GM12878 (cell line): Measurements from ENCODE around the gene SLC9A8. TPM values are rescaled to one million over a fixed set of nuclear protein-coding genes. Genes with fewer than 3 reads are reported as not detected.

Source experiments
- ATAC-seq: fragments of 200-7000 bp; cut with Tn5 transposase; 3 replicates; pipeline ENCODE4 v1.9.1; 2020; ENCODE audit warnings: mild to moderate bottlenecking, moderate library complexity
- BruUV-seq: library from RNA; stranded (reverse); fragments of 400-500 nt; replicated peaks from 2 replicates; lab custom pipeline; 2021; lab: Mats Ljungman, UMichigan
- CTCF ChIA-PET: fragments of 300-600 bp; sonication (Branson Sonifier 250); formaldehyde crosslinking; extraction: SDS; loops from one replicate; lab custom pipeline; 2021; ENCODE audit warnings: inconsistent platforms; lab: Yijun Ruan, JAX
- POLR2A ChIA-PET: fragments of 350-600 bp; formaldehyde crosslinking; extraction: SDS; loops from one replicate; lab custom pipeline; 2021; ENCODE audit warnings: inconsistent platforms; lab: Charles Lee
- RAD21 ChIA-PET: fragments of 300-600 bp; sonication (Branson Sonifier 250); formaldehyde crosslinking; loops from one replicate; lab custom pipeline; 2023; ENCODE audit warnings: antibody characterized with exemption; ENCODE audit not compliant: unreplicated experiment; lab: Charles Lee
- SMC1A ChIA-PET: fragments of 300-600 bp; sonication (Branson Sonifier 250); formaldehyde crosslinking; loops from one replicate; lab custom pipeline; 2023; ENCODE audit not compliant: unreplicated experiment, uncharacterized antibody; lab: Charles Lee
- DNase-seq: peaks from one replicate; pipeline ENCODE4 v3.0.0-alpha.2; 2011; ENCODE audit warnings: low read depth, low spot score
- FAIRE-seq: peaks from 3 replicates; lab custom pipeline; 2011; peaks lifted over from hg19 to GRCh38; lab: Jason Lieb, UNC
- H2AFZ ChIP-seq: 2 replicates; pipeline ENCODE4 v1.6.0; 2011; ENCODE audit warnings: low read depth, low read length, control low read depth; ENCODE audit not compliant: control insufficient read depth
- H3K27ac ChIP-seq: 2 replicates; pipeline ENCODE4 v1.5.1; 2011; ENCODE audit warnings: control low read depth; ENCODE audit not compliant: control insufficient read depth, insufficient read depth
- H3K27me3 ChIP-seq, 2 experiments: replicated peaks in 1 of 2; 2 replicates each; pipeline versions ENCODE4 v1.6.0 to v1.6.1; 2011; ENCODE audit warnings: low read length in 1 of 2; ENCODE audit not compliant: control insufficient read depth in 2 of 2, insufficient read depth in 2 of 2
- H3K36me3 ChIP-seq, 2 experiments: 2 replicates each; pipeline ENCODE4 v1.5.1; 2011; ENCODE audit warnings: low read length in 1 of 2; ENCODE audit not compliant: control insufficient read depth in 2 of 2, insufficient read depth in 2 of 2
- H3K4me1 ChIP-seq: 2 replicates; pipeline ENCODE4 v1.6.1; 2011; ENCODE audit warnings: mild to moderate bottlenecking, low read length, moderate library complexity, mixed read lengths; ENCODE audit not compliant: control insufficient read depth, insufficient read depth
- H3K4me2 ChIP-seq: 2 replicates; pipeline ENCODE4 v1.6.0; 2011; ENCODE audit warnings: control low read depth; ENCODE audit not compliant: control insufficient read depth, insufficient read depth
- H3K4me3 ChIP-seq: fragments of 200-600 bp; sonication (generic); 2 replicates; pipeline ENCODE4 v1.5.1; 2016
- H3K79me2 ChIP-seq: 2 replicates; pipeline ENCODE4 v1.6.0; 2011; ENCODE audit warnings: low read length; ENCODE audit not compliant: control insufficient read depth, insufficient read depth
- H3K9ac ChIP-seq: 2 replicates; pipeline ENCODE4 v1.8.0; 2011; ENCODE audit warnings: low read length, control low read depth, mixed read lengths; ENCODE audit not compliant: control insufficient read depth, insufficient read depth
- H3K9me3 ChIP-seq: replicated peaks from 3 replicates; pipeline ENCODE4 v1.5.1; 2011; ENCODE audit warnings: mild to moderate bottlenecking, low read length; ENCODE audit not compliant: control insufficient read depth, insufficient read depth
- H4K20me1 ChIP-seq: 2 replicates; pipeline ENCODE4 v1.6.0; 2011; ENCODE audit not compliant: control insufficient read depth, insufficient read depth
- CREB1 ChIP-seq: IDR thresholded peaks from 2 replicates; pipeline ENCODE4 v1.6.1; 2012; ENCODE audit warnings: low read depth, mild to moderate bottlenecking, inconsistent platforms
- EP300 ChIP-seq, 2 experiments: fragments of 150-350 bp in 1 of 2; IDR thresholded peaks; 2 replicates each; pipeline ENCODE4 v1.6.1; 2011 to 2012; ENCODE audit warnings: low read depth in 2 of 2, low read length in 2 of 2, borderline replicate concordance in 1 of 2, improper control_type of control experiment in 1 of 2, inconsistent platforms in 1 of 2; ENCODE audit not compliant: control insufficient read depth in 1 of 2
- IRF4 ChIP-seq: IDR thresholded peaks from 2 replicates; pipeline ENCODE4 v1.6.1; 2011; ENCODE audit warnings: low read depth, low read length
- RAD21 ChIP-seq: IDR thresholded peaks from 2 replicates; pipeline ENCODE4 v1.6.1; 2011; ENCODE audit warnings: mild to moderate bottlenecking, low read depth, low read length, moderate library complexity; ENCODE audit not compliant: insufficient read depth
- RBBP5 ChIP-seq: fragments of 200-600 bp; sonication (generic); conservative IDR thresholded peaks from 2 replicates; pipeline ENCODE4 v1.6.1; 2016
- RCOR1 ChIP-seq: conservative IDR thresholded peaks from 2 replicates; pipeline ENCODE4 v1.6.1; 2012; ENCODE audit warnings: low read depth, low read length, improper control_type of control experiment
- RUNX3 ChIP-seq: IDR thresholded peaks from 2 replicates; pipeline ENCODE4 v1.6.1; 2012; ENCODE audit warnings: low read length, inconsistent platforms
- SMC3 ChIP-seq: IDR thresholded peaks from 2 replicates; pipeline ENCODE4 v1.6.1; 2011; ENCODE audit warnings: low read length, improper control_type of control experiment, borderline replicate concordance
- TCF12 ChIP-seq: IDR thresholded peaks from 2 replicates; pipeline ENCODE4 v1.6.1; 2011; ENCODE audit warnings: low read depth, mild to moderate bottlenecking, low read length
- WGBS: methylation state at CpG from one replicate; pipeline ENCODE4 v1.1.6; 2016; ENCODE audit warnings: low lambda C conversion rate; ENCODE audit not compliant: insufficient replicate concordance, insufficient coverage; ENCODE audit errors: missing lambda C conversion rate; 5-methylcytosine and 5-hydroxymethylcytosine counted together
- in situ Hi-C: fragments of 300-500 bp; cut with MboI; formaldehyde crosslinking; loops from 9 replicates; pipeline ENCODE4 v1.14.3; 2018; ENCODE audit warnings: mixed read lengths
- intact Hi-C: fragments of 100-400 bp; cut with micrococcal nuclease; formaldehyde crosslinking; loops from one replicate; pipeline ENCODE4 v1.14.2; 2022; ENCODE audit not compliant: unreplicated experiment
- polyA plus RNA-seq, 11 experiments: library from polyadenylated mRNA; depleted of rRNA in 4 of 11; unstranded in 6 of 11; stranded (reverse) in 5 of 11; fragments of >200 nt; fragmentation: Nextera tagmentation in 4 of 11; fragmentation: Illumina TruSeq in 1 of 11; extraction: Ambion mirVana in 4 of 11; extraction: Trizol in 1 of 11; gene quantifications; 1 replicate in 1 of 11; 2 replicates in 10 of 11; pipeline versions ENCODE4 v1.2.1 to v1.2.3, GENCODE V29; 2011 to 2016; ENCODE audit warnings: inconsistent platforms in 2 of 11, missing spikeins in 2 of 11, low read depth in 1 of 11
- total RNA-seq, 4 experiments: library from RNA; depleted of rRNA in 3 of 4; stranded (reverse); fragments of >200 nt in 3 of 4; fragmentation: Illumina TruSeq in 1 of 4; extraction: Trizol in 1 of 4; gene quantifications; 2 replicates each; pipeline versions ENCODE4 v1.2.1 to v1.2.3, GENCODE V29; 2013 to 2021
- TF ChIP-seq, protein P1 (sequence below): fragments of 450-650 bp; conservative IDR thresholded peaks from 2 replicates; pipeline ENCODE4 v1.6.1; 2017; ENCODE audit warnings: mild to moderate bottlenecking, moderate library complexity
- TF ChIP-seq, protein P2 (sequence below): fragments of 450-650 bp; IDR thresholded peaks from 2 replicates; pipeline ENCODE4 v1.6.1; 2017; ENCODE audit warnings: mild to moderate bottlenecking, low read depth, inconsistent platforms; ENCODE audit not compliant: poor library complexity, severe bottlenecking
- TF ChIP-seq, protein P3 (sequence below), 3 experiments: IDR thresholded peaks in 2 of 3; conservative IDR thresholded peaks in 1 of 3; 2 replicates each; pipeline ENCODE4 v1.5.1; 2011; ENCODE audit warnings: low read depth in 3 of 3, low read length in 3 of 3, mild to moderate bottlenecking in 3 of 3, control low read depth in 2 of 3, moderate library complexity in 2 of 3, inconsistent platforms in 1 of 3, mixed read lengths in 1 of 3; ENCODE audit not compliant: control insufficient read depth in 2 of 3, insufficient read depth in 1 of 3; ENCODE audit errors: extremely low read depth in 1 of 3
- TF ChIP-seq, protein P4 (sequence below): IDR thresholded peaks from 2 replicates; pipeline ENCODE4 v1.6.1; 2012; ENCODE audit warnings: low read depth, low read length, improper control_type of control experiment

SLC9A8 gene
- total and polyA plus RNA-seq, 10 of the 15 experiments (the other 5 are each of a cell fraction or from before 2014, with no cell fraction given) = 0.40 to 15.5 (median 6.5) TPM

DNA sequence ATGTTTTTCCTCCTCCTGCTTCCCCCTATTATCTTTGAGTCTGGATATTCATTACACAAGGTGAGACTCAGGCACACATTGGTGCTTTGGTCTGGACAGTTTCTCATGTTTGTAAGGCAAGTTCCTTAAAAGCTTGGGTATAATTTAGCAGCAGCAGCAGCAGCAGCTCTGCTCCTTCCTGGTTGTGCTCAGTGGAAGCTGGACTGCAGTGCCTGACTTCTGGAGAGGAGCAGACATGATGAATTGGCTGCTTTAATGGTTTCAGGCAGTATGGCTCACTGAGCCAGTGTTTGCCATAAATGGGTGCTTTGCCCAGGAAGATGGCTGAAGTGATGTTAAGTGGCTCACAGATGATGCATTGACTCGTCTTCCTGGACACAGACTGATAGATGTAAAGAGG lies 32.4 kb downstream of the SLC9A8 start (continued):
- TF ChIP-seq, protein P1, sequence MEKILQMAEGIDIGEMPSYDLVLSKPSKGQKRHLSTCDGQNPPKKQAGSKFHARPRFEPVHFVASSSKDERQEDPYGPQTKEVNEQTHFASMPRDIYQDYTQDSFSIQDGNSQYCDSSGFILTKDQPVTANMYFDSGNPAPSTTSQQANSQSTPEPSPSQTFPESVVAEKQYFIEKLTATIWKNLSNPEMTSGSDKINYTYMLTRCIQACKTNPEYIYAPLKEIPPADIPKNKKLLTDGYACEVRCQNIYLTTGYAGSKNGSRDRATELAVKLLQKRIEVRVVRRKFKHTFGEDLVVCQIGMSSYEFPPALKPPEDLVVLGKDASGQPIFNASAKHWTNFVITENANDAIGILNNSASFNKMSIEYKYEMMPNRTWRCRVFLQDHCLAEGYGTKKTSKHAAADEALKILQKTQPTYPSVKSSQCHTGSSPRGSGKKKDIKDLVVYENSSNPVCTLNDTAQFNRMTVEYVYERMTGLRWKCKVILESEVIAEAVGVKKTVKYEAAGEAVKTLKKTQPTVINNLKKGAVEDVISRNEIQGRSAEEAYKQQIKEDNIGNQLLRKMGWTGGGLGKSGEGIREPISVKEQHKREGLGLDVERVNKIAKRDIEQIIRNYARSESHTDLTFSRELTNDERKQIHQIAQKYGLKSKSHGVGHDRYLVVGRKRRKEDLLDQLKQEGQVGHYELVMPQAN = no peak
- TF ChIP-seq EP300 (IDR thresholded peaks at IDR 0.05; ENCODE audit: borderline replicate concordance in 1 of 2, control insufficient read depth in 1 of 2, low read depth in 2 of 2, low read length in 2 of 2) = no peak
- no peak for TF ChIP-seq RCOR1
- TF ChIP-seq, all 136 proteins: peak for 0

DNA sequence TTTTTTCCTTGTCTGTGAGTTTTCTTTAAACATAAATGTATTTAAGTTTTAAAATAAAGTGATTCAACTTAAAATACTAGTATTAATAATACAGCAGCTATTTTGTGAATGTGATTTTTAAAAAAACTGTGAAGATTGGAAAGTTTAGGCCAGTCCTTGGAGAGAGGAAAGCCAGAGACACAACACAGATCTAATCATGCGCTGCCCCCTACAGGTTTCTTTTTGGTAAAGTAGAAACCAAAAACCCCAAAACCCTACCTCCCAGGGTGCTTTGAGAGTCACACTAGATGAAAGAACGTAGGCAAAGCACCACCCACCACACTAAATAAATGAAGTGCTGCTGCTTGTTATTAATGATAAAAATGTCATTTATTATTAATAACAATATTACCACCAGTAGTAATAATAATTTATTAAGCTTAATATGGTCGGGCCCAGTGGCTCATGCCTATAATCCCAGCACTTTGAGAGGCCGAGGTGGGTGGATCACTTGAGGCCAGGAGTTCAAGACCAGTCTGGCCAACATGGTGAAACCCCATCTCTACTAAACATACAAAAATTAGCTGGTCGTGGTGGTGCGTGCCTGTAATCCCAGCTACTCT lies 33.7 kb downstream of the SLC9A8 start:
- 54% methylated on average over 6 of the region's 6 CpGs for WGBS
- DNase-seq (no peak), FAIRE-seq (no peak), ATAC-seq (peak; percentile 96)
- H3K27ac ChIP-seq = no peak overlapping the region
- H3K4me3 ChIP-seq = no peak overlapping the region
- no peak overlapping the region for H3K9ac ChIP-seq
- H3K36me3 ChIP-seq = peaks cover 6 to 17% of the 10 kb centered on the region in 2 experiments; a peak in 3 of 4 replicates
- intact Hi-C loops (loop anchor here (1.0 to 2.0 kb wide), 2 partner anchors 235 to 306 kb away; no protein-coding TSS in a partner anchor), in situ Hi-C loops (loop anchor here (5.0 kb wide), 1 partner anchor 234 kb away; no protein-coding TSS in a partner anchor)
- RAD21 ChIA-PET = interaction anchor here (0.7 to 7.7 kb wide), 26 partner anchors 12 to 310 kb away, joined by 3 to 110 read pairs (median 5); partner anchors contain the start of genes SLC9A8 and SPATA2
- peak; percentile 78 for TF ChIP-seq SMC3
- TF ChIP-seq, protein P2, sequence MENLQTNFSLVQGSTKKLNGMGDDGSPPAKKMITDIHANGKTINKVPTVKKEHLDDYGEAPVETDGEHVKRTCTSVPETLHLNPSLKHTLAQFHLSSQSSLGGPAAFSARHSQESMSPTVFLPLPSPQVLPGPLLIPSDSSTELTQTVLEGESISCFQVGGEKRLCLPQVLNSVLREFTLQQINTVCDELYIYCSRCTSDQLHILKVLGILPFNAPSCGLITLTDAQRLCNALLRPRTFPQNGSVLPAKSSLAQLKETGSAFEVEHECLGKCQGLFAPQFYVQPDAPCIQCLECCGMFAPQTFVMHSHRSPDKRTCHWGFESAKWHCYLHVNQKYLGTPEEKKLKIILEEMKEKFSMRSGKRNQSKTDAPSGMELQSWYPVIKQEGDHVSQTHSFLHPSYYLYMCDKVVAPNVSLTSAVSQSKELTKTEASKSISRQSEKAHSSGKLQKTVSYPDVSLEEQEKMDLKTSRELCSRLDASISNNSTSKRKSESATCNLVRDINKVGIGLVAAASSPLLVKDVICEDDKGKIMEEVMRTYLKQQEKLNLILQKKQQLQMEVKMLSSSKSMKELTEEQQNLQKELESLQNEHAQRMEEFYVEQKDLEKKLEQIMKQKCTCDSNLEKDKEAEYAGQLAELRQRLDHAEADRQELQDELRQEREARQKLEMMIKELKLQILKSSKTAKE = peak; percentile 50
- TF ChIP-seq TCF12 = no peak
- TF ChIP-seq RBBP5 = no peak
- TF ChIP-seq IRF4 = 0 out of 2 replicates have a peak, but pooled peaks have one; percentile 21
- TF ChIP-seq, protein P3, sequence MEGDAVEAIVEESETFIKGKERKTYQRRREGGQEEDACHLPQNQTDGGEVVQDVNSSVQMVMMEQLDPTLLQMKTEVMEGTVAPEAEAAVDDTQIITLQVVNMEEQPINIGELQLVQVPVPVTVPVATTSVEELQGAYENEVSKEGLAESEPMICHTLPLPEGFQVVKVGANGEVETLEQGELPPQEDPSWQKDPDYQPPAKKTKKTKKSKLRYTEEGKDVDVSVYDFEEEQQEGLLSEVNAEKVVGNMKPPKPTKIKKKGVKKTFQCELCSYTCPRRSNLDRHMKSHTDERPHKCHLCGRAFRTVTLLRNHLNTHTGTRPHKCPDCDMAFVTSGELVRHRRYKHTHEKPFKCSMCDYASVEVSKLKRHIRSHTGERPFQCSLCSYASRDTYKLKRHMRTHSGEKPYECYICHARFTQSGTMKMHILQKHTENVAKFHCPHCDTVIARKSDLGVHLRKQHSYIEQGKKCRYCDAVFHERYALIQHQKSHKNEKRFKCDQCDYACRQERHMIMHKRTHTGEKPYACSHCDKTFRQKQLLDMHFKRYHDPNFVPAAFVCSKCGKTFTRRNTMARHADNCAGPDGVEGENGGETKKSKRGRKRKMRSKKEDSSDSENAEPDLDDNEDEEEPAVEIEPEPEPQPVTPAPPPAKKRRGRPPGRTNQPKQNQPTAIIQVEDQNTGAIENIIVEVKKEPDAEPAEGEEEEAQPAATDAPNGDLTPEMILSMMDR (IDR thresholded peaks at IDR 0.05 in 2 of 3, conservative IDR thresholded peaks at IDR 0.05 in 1 of 3; ENCODE audit: control insufficient read depth in 2 of 3, extremely low read depth in 1 of 3, insufficient read depth in 1 of 3, low read depth in 3 of 3, low read length in 3 of 3) = peak; percentile 51 to 77 (median 60)
- peak; percentile 86 for TF ChIP-seq RAD21
- TF ChIP-seq RUNX3 = peak; percentile 69
- TF ChIP-seq, protein P4, sequence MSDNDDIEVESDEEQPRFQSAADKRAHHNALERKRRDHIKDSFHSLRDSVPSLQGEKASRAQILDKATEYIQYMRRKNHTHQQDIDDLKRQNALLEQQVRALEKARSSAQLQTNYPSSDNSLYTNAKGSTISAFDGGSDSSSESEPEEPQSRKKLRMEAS = no peak
- TF ChIP-seq CREB1 = 0 out of 2 replicates have a peak, but pooled peaks have one; percentile 4
- H3K27me3 ChIP-seq = no peaks in the 10 kb centered on the region
- H3K9me3 ChIP-seq = peaks cover 6% of the 10 kb centered on the region; the same call in 2 of the 3 replicates
- H2AFZ ChIP-seq = no peak overlapping the region
- SMC1A ChIA-PET = interaction anchor here (0.5 to 7.1 kb wide), 40 partner anchors 9 to 304 kb away, joined by 3 to 65 read pairs (median 5); no protein-coding TSS in a partner anchor
- POLR2A ChIA-PET = interaction anchor here (0.6 kb wide), 1 partner anchor 125 kb away, joined by 3 read pairs; no protein-coding TSS in a partner anchor
- H4K20me1 ChIP-seq = no peaks in the 10 kb centered on the region
- peaks cover 4% of the 10 kb centered on the region; the same call in 1 of the 2 replicates for H3K4me1 ChIP-seq
- no peak overlapping the region for H3K4me2 ChIP-seq
- no peaks in the 10 kb centered on the region for H3K79me2 ChIP-seq
- BruUV-seq = no TSS peak
- CTCF ChIA-PET = interaction anchor here (0.7 to 12.3 kb wide), 68 partner anchors 9 to 515 kb away, joined by 3 to 226 read pairs (median 5); partner anchors contain the start of gene B4GALT5
